Activated CD4-positive, alpha-beta T cell treated with anti-CD3 and anti-CD28 coated beads, Interleukin-2, amount 50 U/mL, for 1 hour (primary cell): ENCODE measurements around the gene IGSF22.

Experiments
- DNase-seq: peaks from one replicate; pipeline ENCODE4 v3.0.0-alpha.2; 2020

Gene IGSF22

GRCh38 chr11:18726040-18726439, at the start of gene IGSF22:
Gene IGSF22 (minus strand): TSS chr11:18726188. CDS start chr11:18724236, 1,952 bp downstream.
- no peak for DNase-seq

GRCh38 chr11:18774801-18775200, 48.8 kb upstream of the IGSF22 start:
- DNase-seq: no peak

- no peak for DNase-seq
Measured at GRCh38 chr11:18773681-18774080, 47.7 kb upstream of the IGSF22 start.

GRCh38 chr11:18773104-18773503, 47.1 kb upstream of the IGSF22 start:
- no peak for DNase-seq

- no peak for DNase-seq
Measured at GRCh38 chr11:18772211-18772610, 46.2 kb upstream of the IGSF22 start.

- DNase-seq: no peak
Measured at GRCh38 chr11:18771266-18772035, 45.5 kb upstream of the IGSF22 start.

- DNase-seq: no peak
Measured at GRCh38 chr11:18770479-18771125, 44.6 kb upstream of the IGSF22 start.

GRCh38 chr11:18769802-18770456, 43.9 kb upstream of the IGSF22 start:
- no peak for DNase-seq

- no peak for DNase-seq
Measured at GRCh38 chr11:18768978-18769377, 43.0 kb upstream of the IGSF22 start.

GRCh38 chr11:18768472-18768901, 42.5 kb upstream of the IGSF22 start:
- no peak for DNase-seq

GRCh38 chr11:18766015-18766414, 40.0 kb upstream of the IGSF22 start:
- DNase-seq: no peak

GRCh38 chr11:18765554-18765953, 39.6 kb upstream of the IGSF22 start:
- DNase-seq: no peak

GRCh38 chr11:18761741-18762140, 35.8 kb upstream of the IGSF22 start:
- DNase-seq: no peak

GRCh38 chr11:18761144-18761543, 35.2 kb upstream of the IGSF22 start:
- DNase-seq: no peak

GRCh38 chr11:18757811-18758210, 31.8 kb upstream of the IGSF22 start:
- DNase-seq: no peak

- no peak for DNase-seq
Measured at GRCh38 chr11:18756889-18757288, 30.9 kb upstream of the IGSF22 start.

- no peak for DNase-seq
Measured at GRCh38 chr11:18754308-18754707, 28.3 kb upstream of the IGSF22 start.

- DNase-seq: no peak
Measured at GRCh38 chr11:18752502-18752901, 26.5 kb upstream of the IGSF22 start.

- no peak for DNase-seq
Measured at GRCh38 chr11:18750944-18751343, 25.0 kb upstream of the IGSF22 start.

GRCh38 chr11:18749681-18750319, 23.8 kb upstream of the IGSF22 start:
- no peak for DNase-seq

- DNase-seq: no peak
Measured at GRCh38 chr11:18748766-18749365, 22.9 kb upstream of the IGSF22 start.

GRCh38 chr11:18745251-18745650, 19.3 kb upstream of the IGSF22 start:
- no peak for DNase-seq

GRCh38 chr11:18743900-18744514, 18.0 kb upstream of the IGSF22 start:
- no peak for DNase-seq
